GM19372 (cell line): ENCODE results near the gene CD160.
"Not testable (repeated sequence)": the region's sequence is repeated elsewhere in the genome, so short reads cannot be mapped to it uniquely, and the experiment has no call there.

Source experiments
- ATAC-seq: cut with Tn5 transposase; IDR thresholded peaks from one replicate; pipeline ENCODE4 v1.9.1; 2021; ENCODE audit warnings: mild to moderate bottlenecking, low read depth, moderate library complexity; ENCODE audit not compliant: unreplicated experiment

Gene CD160

DNA sequence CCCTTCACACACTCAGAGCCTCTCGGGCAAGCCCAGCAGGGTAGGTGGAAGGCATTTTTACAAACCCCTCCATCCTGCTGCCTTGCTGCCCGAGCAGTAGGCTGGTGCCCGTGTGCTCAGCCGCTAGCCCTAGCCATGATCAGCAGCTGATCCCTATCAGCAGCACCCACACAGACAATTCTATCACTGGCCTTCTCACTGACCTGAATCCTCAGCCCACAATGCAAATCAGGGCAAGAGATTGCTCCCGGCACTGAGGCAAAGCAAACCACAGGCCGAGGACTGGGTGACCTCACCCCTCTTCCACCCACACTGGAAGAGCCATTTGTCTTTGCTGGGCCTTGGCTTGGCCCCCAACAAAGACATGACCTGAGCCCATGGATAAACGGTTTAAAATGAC is 11.2 kb upstream of the CD160 start:
- ATAC-seq: no peak

GRCh38 chr1:145710291-145711027 is 8.8 kb upstream of the CD160 start:
- ATAC-seq: no peak

DNA sequence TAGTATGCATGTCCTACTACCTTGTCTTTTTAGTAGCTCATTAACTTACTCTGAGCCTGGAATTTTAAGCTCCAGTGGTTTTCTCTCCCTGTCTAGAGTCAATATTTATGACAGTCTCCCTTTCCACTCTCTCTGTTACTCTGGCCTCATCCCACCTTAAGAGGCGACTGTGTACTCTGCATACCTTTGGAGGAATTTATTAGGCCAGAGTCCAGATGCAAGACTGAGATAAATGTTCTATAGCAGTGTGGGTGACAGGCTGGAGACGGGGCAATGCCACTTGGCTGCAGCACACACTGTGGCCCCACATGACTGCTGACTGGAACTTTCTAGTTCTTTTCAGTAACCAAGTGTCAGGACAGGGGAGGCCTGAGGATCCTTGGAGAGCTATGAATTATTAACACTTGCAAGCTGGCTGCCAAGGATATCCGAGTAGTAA is 8.1 kb upstream of the CD160 start:
- no peak for ATAC-seq

DNA sequence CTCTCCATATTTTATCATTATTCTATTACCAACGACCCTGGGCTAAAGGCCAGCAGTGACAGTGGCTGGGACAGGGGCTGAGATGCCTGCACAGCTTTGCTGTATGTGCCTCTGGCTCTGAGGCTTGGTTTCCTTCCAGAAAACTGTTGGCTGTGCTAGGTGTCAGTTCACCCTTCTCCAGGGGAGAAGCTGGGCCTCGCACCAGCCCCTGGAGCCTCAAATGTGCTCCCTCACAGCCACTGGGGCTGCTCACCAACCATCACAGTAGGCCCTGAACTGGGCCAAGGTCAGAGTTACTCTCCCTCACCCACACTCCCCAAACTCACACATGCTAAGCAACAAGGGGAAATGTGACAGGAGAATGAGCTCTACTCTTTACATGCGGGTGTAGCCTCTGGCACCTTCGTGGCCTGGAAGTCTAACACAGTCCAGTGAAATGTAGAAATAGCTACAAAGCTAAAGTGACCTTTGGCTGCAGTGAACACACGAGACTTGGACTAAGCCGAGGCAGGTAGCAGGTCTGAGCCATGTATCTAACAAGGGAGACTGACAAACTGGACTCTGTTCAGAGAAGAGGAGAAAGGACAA is 4.7 kb upstream of the CD160 start:
- no peak for ATAC-seq

DNA sequence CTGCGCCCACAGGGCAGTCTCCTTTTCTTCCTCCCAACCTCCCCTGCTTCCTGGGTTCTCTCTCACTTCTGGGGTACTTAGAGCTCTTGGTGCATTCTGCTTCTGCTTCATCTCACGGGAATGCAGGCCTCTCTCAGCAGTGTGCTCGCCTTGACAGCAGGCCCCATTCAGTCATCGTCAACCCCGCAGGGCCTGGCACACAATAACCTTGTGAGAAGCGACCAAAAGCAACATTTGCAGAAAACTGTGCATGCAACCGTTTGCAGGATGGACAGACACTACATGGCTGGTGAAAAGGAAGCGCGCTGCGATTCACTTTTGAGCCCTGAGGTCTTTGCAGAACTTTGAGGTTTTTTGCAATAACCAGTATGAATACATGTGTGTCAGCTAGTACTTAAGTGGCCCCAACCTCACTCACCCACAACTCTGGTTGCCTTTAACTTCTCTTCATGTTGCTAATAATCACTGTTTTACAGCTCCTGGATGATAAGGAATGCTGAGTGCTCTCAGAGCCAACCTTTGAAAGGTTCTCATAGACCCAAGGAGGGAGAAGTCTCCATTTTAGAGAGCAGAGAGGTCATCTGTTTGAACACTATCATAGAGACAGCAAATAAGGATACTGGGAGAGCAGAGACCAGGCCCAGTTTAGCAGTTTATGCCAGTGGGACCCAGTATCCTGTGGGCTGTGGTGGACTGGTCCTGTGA is 2.5 kb upstream of the CD160 start:
- ATAC-seq: no peak

DNA sequence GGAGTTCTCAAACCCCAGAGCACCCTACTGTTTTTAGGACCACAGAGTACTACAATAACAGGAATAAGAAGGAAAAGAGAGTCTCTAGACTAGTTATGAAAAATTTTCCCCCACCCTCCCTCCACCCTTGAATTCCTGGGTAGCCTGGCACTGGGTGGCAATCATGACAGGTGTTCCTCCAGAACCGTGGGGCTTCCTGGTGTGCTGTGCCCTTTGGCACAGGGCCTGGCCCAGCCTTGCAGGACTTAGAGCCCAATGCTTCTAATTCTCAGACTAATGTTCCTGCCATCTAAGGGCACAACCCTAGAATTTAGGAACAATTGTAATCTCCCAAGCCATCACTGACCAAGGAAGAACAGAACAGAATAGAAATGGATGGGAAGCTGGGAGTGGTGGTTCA is 1.5 kb upstream of the CD160 start:
- no peak for ATAC-seq

DNA sequence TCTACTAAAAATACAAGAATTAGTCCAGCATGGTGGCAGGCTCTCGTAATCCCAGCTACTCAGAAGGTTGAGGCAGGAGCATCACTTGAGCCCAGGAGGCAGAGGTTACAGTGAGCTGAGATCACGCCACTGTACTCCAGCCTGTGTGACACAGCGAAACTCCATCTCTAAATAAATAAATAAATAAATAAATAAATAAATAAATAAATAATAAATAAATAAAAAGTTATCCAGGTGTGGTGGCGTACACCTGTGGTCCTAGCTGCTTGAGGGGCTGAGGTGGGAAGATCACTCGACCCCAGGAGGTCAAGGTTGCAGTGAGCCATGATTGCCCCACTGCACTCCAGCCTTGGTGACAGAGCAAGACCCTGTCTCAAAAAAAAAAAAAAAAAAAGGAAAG is 834 bp upstream of the CD160 start:
- not testable (repeated sequence) for ATAC-seq

- no peak for ATAC-seq
Measured at GRCh38 chr1:145720556-145720877, 1.2 kb downstream of the CD160 start.

DNA sequence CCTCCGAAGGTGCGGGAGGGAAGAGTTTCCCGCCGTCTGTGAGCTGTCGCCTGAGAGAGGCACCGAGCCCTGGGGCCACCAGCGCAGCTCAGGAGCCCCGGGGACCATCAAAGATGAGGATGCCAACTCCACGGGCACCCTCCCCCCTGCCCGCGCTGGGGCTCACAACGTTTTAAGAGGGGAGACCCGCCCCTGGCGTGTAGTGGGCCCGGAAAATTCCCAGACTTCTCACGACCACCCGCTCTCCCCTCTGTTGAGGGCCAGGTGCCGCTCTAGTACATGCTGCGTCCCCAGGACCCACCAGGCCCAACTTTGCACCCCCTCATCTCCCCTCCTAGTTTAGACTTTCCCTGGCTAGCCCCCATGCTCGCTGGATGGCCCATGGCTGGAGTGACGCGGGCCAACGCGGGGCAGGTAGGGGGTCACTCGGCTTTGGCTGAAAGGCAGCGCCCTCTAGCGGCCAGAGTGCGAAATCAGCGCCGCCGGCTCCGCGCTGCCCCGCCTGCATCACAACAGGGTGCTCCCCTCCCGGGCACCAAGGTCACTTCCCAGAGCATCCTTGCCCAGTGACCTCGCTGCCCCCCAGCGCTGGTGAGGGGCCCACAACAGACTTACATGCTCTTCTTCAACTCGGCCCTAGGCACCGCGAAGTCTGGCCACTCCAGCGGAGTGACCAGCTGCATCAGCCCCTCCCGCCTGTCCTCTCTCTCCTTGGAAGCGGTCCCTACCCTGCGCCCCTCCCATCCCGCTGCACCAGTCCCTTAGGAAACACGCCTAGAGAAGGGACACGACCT is 1.8 kb downstream of the CD160 start:
- peak; percentile 61 for ATAC-seq

GRCh38 chr1:145726193-145726592 is 6.9 kb downstream of the CD160 start:
- ATAC-seq: not testable (repeated sequence)

DNA sequence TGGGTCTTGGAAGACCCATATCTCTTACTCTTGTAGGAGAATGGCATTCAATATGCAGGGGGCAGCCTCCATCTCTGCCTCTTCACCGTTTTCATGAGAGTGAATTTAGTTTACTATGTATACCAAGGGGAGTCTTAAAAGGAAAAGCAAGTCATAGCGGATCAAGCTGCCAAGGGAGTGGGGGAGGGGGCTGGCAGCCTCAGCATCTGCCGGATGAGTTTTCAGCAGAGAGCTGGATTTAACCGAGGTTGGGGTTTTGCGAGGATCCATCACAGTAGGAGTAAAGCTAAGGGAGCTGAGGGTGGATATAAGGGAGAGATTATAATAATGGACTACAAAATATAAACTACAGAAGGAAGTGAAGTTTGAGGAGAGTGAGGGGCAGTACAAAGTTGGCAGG is 9.9 kb downstream of the CD160 start:
- ATAC-seq: no peak

DNA sequence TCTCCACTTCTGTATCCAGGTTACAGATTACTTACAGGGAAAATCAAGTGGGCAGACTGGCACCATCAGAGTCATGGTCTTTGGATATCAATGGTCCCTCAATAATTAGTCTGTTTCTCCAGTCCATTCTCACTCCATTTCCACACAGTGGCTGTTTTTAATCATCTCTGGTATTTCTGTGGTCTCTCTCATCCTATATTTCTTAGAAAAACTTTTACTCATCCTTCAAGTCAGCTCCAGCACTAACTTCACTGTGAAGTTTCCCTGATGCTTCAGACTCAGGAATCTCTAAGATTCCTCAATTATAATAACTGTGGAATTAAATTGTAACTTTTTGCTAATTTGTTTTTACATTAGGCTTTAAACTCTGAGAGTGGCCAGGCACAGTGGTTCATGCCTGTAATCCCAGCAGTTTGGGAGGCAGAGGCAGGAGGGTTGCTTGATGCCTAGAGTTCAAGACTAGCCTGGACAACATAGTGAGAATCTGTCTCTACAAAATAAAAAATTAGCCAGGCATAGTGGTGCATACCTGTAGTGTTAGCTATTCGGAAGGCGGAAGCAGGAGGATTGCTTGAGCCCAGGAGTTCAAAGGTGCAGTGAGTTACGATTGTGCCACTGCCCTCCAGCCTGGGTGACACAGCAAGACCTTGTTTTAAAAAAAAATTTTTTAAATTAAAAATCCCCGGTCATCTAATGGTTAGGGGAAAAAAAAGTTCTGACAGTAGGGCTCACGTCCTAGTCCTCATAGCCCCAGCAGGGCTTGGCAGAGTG is 10.6 kb downstream of the CD160 start:
- ATAC-seq: no peak

DNA sequence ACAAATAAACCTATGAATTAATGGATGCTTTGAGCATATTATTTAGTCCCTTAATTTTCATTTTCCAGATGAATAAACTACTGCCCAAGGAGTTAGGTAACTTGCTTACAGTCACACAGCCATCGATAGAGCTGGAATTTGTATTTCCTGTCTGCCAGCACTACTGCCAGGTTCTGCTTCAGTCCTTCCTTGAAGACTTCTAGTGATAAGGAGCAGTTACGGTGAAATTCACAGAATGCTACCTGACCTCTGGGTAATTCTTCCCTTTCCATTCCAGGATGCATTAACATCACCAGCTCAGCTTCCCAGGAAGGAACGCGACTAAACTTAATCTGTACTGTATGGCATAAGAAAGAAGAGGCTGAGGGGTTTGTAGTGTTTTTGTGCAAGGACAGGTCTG is 11.2 kb downstream of the CD160 start:
- no peak for ATAC-seq

DNA sequence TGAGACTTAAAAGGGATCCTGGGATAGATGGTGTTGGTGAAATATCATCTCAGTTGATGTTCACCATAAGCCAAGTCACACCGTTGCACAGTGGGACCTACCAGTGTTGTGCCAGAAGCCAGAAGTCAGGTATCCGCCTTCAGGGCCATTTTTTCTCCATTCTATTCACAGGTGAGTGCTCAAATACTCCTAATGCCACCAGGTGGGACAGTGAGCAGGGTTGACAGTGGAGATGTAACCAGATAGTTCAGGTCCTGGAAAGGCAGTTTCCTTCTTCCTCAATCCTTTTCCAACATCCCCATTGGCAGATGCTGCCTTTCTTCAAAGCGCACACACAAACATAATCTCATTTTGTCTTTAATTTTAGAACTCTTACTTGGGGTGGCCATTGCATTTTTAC is 11.6 kb downstream of the CD160 start:
- no peak for ATAC-seq

- no peak for ATAC-seq
Measured at GRCh38 chr1:145736191-145736590, 16.9 kb downstream of the CD160 start.

- ATAC-seq: no peak
Measured at GRCh38 chr1:145740269-145740668, 21.0 kb downstream of the CD160 start.

DNA sequence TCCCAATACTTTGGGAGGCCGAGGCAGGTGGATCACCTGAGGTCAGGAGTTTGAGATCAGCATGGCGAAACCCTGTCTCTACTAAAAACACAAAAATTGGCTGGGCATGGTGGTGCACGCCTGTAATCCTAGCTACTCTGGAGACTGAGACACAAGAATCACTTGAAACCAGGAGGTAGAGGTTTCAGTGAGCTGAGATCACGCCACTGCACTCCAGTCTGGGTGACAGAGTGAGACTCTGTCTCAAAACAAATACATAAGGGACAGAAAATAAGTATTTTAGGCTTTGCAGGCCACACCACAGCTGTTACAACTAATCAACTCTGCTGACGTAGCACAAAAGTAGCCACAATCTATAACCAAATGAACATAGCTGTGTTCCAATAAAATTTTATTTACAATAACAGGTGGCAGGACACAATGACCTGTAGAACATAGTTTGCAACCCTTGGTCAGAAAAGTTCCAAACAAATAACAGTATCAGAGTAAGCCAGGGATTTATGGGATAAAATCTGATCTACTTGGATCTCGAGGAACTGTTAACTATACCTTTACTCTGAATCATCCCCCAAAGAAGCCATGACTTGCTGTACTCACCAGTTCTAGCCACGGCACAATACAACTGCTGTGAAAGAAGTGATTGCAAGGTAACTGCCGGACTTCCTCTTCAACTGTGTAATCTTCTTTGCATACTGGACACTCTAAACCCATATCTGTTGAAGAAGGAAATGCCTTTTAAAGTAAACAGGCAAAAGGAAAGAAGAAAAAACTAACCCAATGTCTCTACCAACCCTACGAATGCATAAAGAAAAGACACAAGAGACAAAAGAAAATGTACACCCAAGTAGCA is 28.3 kb downstream of the CD160 start:
- ATAC-seq: no peak

DNA sequence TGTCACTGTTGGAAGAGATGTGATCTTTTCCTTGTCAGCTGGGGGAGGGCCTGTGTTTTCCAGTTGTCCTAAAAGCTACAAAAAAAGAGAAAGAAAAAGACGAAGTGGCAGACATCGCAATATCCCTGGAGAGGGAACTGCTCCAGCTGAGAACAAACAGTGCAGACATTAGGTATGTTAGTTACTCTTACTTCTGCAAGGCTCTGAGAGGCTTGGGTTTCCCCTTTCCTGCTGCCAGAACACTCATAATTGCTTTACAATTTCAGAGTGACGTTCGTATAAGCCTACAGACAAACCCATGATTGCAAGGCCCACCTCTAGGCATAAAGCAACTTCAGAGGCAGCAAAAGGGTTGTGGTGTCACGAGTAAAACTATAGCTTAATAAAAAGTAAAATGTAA is 31.1 kb downstream of the CD160 start:
- ATAC-seq: no peak

- no peak for ATAC-seq
Measured at GRCh38 chr1:145751491-145752037, 32.3 kb downstream of the CD160 start.
